GM12878 (cell line): Measurements from ENCODE around the gene FRMPD2.

ENCODE experiments used
- ASH2L ChIP-seq: fragments of 300-600, 200-600 bp; sonication (generic); IDR thresholded peaks from 2 replicates; pipeline ENCODE4 v1.6.1; 2017; ENCODE audit warnings: low read depth, mild to moderate bottlenecking, borderline replicate concordance
- ATF3 ChIP-seq: IDR thresholded peaks from 2 replicates; pipeline ENCODE4 v1.6.1; 2011; ENCODE audit warnings: low read depth, mild to moderate bottlenecking, low read length, moderate library complexity, borderline replicate concordance; ENCODE audit errors: extremely low read depth
- CBX3 ChIP-seq: fragments of 200-600 bp; sonication (generic); IDR thresholded peaks from 2 replicates; pipeline ENCODE4 v1.6.1; 2016; ENCODE audit warnings: low read depth, borderline replicate concordance
- CTCF ChIP-seq, 3 experiments: IDR thresholded peaks in 2 of 3; conservative IDR thresholded peaks in 1 of 3; 2 replicates each; pipeline ENCODE4 v1.5.1; 2011; ENCODE audit warnings: low read depth in 3 of 3, low read length in 3 of 3, mild to moderate bottlenecking in 3 of 3, control low read depth in 2 of 3, moderate library complexity in 2 of 3, inconsistent platforms in 1 of 3, mixed read lengths in 1 of 3; ENCODE audit not compliant: control insufficient read depth in 2 of 3, insufficient read depth in 1 of 3; ENCODE audit errors: extremely low read depth in 1 of 3
- EED ChIP-seq: sonication (generic); IDR thresholded peaks from 2 replicates; pipeline ENCODE4 v1.6.1; 2016; ENCODE audit warnings: antibody characterized with exemption, low read depth
- EP300 ChIP-seq, 2 experiments: fragments of 150-350 bp in 1 of 2; IDR thresholded peaks; 2 replicates each; pipeline ENCODE4 v1.6.1; 2011 to 2012; ENCODE audit warnings: low read depth in 2 of 2, low read length in 2 of 2, borderline replicate concordance in 1 of 2, improper control_type of control experiment in 1 of 2, inconsistent platforms in 1 of 2; ENCODE audit not compliant: control insufficient read depth in 1 of 2
- NFXL1 ChIP-seq: fragments of 450-650 bp; IDR thresholded peaks from 2 replicates; pipeline ENCODE4 v1.6.1; 2017; ENCODE audit warnings: antibody characterized with exemption, mild to moderate bottlenecking, borderline replicate concordance
- POLR2AphosphoS5 ChIP-seq: IDR thresholded peaks from 2 replicates; pipeline ENCODE4 v1.6.1; 2011; ENCODE audit warnings: mild to moderate bottlenecking, low read length, inconsistent platforms
- POU2F2 ChIP-seq: IDR thresholded peaks from 3 replicates; pipeline ENCODE4 v1.6.1; 2011; ENCODE audit warnings: low read depth, mild to moderate bottlenecking, low read length, borderline replicate concordance
- RFX5 ChIP-seq: IDR thresholded peaks from 2 replicates; pipeline ENCODE4 v1.6.1; 2011; ENCODE audit warnings: low read depth, low read length, improper control_type of control experiment
- SUZ12 ChIP-seq: fragments of 200-600 bp; sonication (generic); IDR thresholded peaks from one replicate; pipeline ENCODE4 v1.6.1; 2018; ENCODE audit warnings: antibody characterized with exemption, mild to moderate bottlenecking; ENCODE audit not compliant: unreplicated experiment
- ZZZ3 ChIP-seq: IDR thresholded peaks from 2 replicates; pipeline ENCODE4 v1.6.1; 2011; ENCODE audit warnings: low read depth; ENCODE audit not compliant: control insufficient read depth, insufficient read length

- TF ChIP-seq CTCF (IDR thresholded peaks at IDR 0.05 in 2 of 3, conservative IDR thresholded peaks at IDR 0.05 in 1 of 3; ENCODE audit: control insufficient read depth in 2 of 3, extremely low read depth in 1 of 3, insufficient read depth in 1 of 3, low read depth in 3 of 3, low read length in 3 of 3) = no peak
- TF ChIP-seq NFXL1 = no peak
- TF ChIP-seq ZZZ3 = no peak
- no peak for TF ChIP-seq EP300 (IDR thresholded peaks at IDR 0.05; ENCODE audit: borderline replicate concordance in 1 of 2, control insufficient read depth in 1 of 2, low read depth in 2 of 2, low read length in 2 of 2)
- no peak for TF ChIP-seq EED
- no peak for TF ChIP-seq POLR2AphosphoS5
- no peak for TF ChIP-seq ASH2L
- TF ChIP-seq SUZ12 = no peak
- no peak for TF ChIP-seq ATF3
- no peak for TF ChIP-seq POU2F2
- no peak for TF ChIP-seq CBX3
- TF ChIP-seq RFX5 = no peak
These were observed 49.4 kb downstream of the FRMPD2 start for GRCh38 chr10:48224979-48225560.
